Measurements from ENCODE around the gene RIPPLY2. TPM values are rescaled to one million over a fixed set of nuclear protein-coding genes. Genes with fewer than 3 reads are reported as not detected.
"Not testable (repeated sequence)": the region's sequence is repeated elsewhere in the genome, so short reads cannot be mapped to it uniquely, and the experiment has no call there.

Gene RIPPLY2
- polyA plus RNA-seq, 3 donors from 2014 or later = not detected

- not testable (repeated sequence) for H3K27me3 Mint-ChIP-seq (ENCODE audit: low read depth in 3 of 3); H3K4me3 Mint-ChIP-seq; H3K9me3 Mint-ChIP-seq; DNase-seq; H3K27ac Mint-ChIP-seq
- peaks cover 24 to 62% of the 10 kb centered on the region in 2 donors for H3K4me1 Mint-ChIP-seq
- H3K36me3 Mint-ChIP-seq = peaks cover 0 to 11% (median 7%) of the 10 kb centered on the region in 3 donors
Measured at GRCh38 chr6:83897094-83897493, 43.9 kb downstream of the RIPPLY2 start.

- no peak overlapping the region for H3K27ac Mint-ChIP-seq
- H3K4me3 Mint-ChIP-seq = no peak overlapping the region
- H3K9me3 Mint-ChIP-seq = peaks cover 4 to 25% (median 8%) of the 10 kb centered on the region in 6 donors
- H3K4me1 Mint-ChIP-seq = peaks cover 48 to 59% of the 10 kb centered on the region in 2 donors
- H3K27me3 Mint-ChIP-seq (ENCODE audit: low read depth in 3 of 3) = no peaks in the 10 kb centered on the region
- peaks cover 4 to 23% (median 15%) of the 10 kb centered on the region in 3 donors for H3K36me3 Mint-ChIP-seq
- no peak for DNase-seq
Measured at GRCh38 chr6:83901624-83902023, 48.5 kb downstream of the RIPPLY2 start.

GRCh38 chr6:83904395-83904794, 51.2 kb downstream of the RIPPLY2 start:
- no peaks in the 10 kb centered on the region for H3K27me3 Mint-ChIP-seq (ENCODE audit: low read depth in 3 of 3)
- no peak for DNase-seq
- peaks cover 52 to 82% of the 10 kb centered on the region in 2 donors for H3K4me1 Mint-ChIP-seq
- H3K4me3 Mint-ChIP-seq = no peak overlapping the region
- H3K36me3 Mint-ChIP-seq = peaks cover 6 to 26% (median 20%) of the 10 kb centered on the region in 3 donors
- peaks cover 4 to 25% (median 6%) of the 10 kb centered on the region in 6 donors for H3K9me3 Mint-ChIP-seq
- no peak overlapping the region for H3K27ac Mint-ChIP-seq

GRCh38 chr6:83905648-83906047, 52.5 kb downstream of the RIPPLY2 start:
- Mint-ChIP-seq H3K27me3 (ENCODE audit: low read depth in 3 of 3) (peaks cover 0 to 2% (median 0%) of the 10 kb centered on the region in 3 donors), H3K4me3 (no peak overlapping the region), H3K4me1 (peaks cover 48 to 83% of the 10 kb centered on the region in 2 donors), H3K9me3 (peaks cover 3 to 25% (median 6%) of the 10 kb centered on the region in 6 donors), H3K27ac (peak overlapping the region in 2 of 6 donors; percentile 28 to 50), H3K36me3 (peaks cover 14 to 34% (median 20%) of the 10 kb centered on the region in 3 donors)
- DNase-seq = no peak

Other genes starting within 250 kb of the RIPPLY2 start
- not detected for gene SNAP91, start 144.3 kb upstream of the RIPPLY2 start, polyA plus RNA-seq
- gene CYB5R4, start 6.3 kb downstream of the RIPPLY2 start, polyA plus RNA-seq = 10 to 100 TPM; 28.5 to 39.2 (median 35.1) TPM
- not detected for gene MRAP2, start 180.4 kb downstream of the RIPPLY2 start, polyA plus RNA-seq

Data from immature natural killer cell (primary cell).